Measurements from ENCODE around the gene CLINT1. TPM values are rescaled to one million over a fixed set of nuclear protein-coding genes. Genes with fewer than 3 reads are reported as not detected.

Gene CLINT1
- total RNA-seq, 1 donor from 2014 or later, result 105 TPM

DNA sequence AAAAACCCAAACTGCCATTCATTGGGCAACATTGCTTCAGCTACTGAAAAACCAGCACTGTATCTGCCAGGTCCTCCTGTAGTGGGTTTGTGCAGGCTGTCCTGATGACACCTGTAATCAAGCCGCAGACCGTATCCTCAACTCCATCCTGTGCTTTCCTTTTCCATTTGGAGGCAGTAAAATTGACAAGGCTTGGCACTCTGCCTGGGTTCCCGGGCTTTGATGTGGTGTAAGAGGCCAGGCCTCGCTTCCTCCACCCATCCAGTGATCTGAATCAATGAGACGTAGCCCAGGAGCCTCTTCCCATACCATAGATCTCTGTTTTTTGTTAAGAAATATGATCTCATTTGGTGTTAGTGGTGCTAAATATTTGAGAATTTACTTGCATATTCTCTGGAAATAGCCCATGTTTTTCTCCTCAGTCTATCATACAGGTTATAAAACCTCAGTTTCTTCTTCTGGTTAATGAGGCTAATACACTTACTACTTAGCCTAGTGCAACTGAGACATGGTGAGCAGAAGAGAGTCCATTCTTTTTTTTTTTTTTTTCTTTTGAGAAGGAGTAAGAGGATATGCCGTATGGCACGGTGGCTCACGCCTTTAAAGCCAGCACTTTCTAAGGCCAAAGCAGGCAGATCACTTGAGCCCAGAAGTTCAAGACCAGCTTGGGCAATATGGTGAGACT, 80.7 kb downstream of the CLINT1 start:
- H3K36me3 Mint-ChIP-seq (ENCODE audit: low read depth), result no peaks in the 10 kb centered on the region
- no peak overlapping the region for H3K4me3 Mint-ChIP-seq
- no peak for DNase-seq
- ChIA-PET CTCF (no interaction called here), POLR2A (interaction anchor here (0.7 kb wide), 1 partner anchor 26 kb away, joined by 6 read pairs; no protein-coding TSS in a partner anchor)
- intact Hi-C loops (cut with micrococcal nuclease), result no loop called here
- H3K9me3 Mint-ChIP-seq, result no peaks in the 10 kb centered on the region
- no peak for ATAC-seq (ENCODE audit: low read depth)
- H3K4me1 Mint-ChIP-seq, result no peaks in the 10 kb centered on the region
- H3K27ac Mint-ChIP-seq, result no peak overlapping the region
- no peaks in the 10 kb centered on the region for H3K27me3 Mint-ChIP-seq
- TF ChIP-seq, protein P1, sequence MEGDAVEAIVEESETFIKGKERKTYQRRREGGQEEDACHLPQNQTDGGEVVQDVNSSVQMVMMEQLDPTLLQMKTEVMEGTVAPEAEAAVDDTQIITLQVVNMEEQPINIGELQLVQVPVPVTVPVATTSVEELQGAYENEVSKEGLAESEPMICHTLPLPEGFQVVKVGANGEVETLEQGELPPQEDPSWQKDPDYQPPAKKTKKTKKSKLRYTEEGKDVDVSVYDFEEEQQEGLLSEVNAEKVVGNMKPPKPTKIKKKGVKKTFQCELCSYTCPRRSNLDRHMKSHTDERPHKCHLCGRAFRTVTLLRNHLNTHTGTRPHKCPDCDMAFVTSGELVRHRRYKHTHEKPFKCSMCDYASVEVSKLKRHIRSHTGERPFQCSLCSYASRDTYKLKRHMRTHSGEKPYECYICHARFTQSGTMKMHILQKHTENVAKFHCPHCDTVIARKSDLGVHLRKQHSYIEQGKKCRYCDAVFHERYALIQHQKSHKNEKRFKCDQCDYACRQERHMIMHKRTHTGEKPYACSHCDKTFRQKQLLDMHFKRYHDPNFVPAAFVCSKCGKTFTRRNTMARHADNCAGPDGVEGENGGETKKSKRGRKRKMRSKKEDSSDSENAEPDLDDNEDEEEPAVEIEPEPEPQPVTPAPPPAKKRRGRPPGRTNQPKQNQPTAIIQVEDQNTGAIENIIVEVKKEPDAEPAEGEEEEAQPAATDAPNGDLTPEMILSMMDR (IDR thresholded peaks at IDR 0.05), result no peak

GRCh38 chr5:157772127-157772526, 86.8 kb downstream of the CLINT1 start:
- Mint-ChIP-seq H3K9me3 (peaks cover 2% of the 10 kb centered on the region), H3K36me3 (ENCODE audit: low read depth) (no peaks in the 10 kb centered on the region), H3K4me3 (no peak overlapping the region), H3K27ac (no peak overlapping the region), H3K4me1 (no peaks in the 10 kb centered on the region), H3K27me3 (no peaks in the 10 kb centered on the region)
- CTCF ChIA-PET, result interaction anchor here (1.2 kb wide), 1 partner anchor 9 kb away, joined by 3 read pairs; no protein-coding TSS in a partner anchor
- DNase-seq (no peak), ATAC-seq (ENCODE audit: low read depth) (no peak)
- POLR2A ChIA-PET, result no interaction called here
- TF ChIP-seq, protein P1 (IDR thresholded peaks at IDR 0.05), result no peak
- intact Hi-C loops (cut with micrococcal nuclease), result no loop called here

DNA sequence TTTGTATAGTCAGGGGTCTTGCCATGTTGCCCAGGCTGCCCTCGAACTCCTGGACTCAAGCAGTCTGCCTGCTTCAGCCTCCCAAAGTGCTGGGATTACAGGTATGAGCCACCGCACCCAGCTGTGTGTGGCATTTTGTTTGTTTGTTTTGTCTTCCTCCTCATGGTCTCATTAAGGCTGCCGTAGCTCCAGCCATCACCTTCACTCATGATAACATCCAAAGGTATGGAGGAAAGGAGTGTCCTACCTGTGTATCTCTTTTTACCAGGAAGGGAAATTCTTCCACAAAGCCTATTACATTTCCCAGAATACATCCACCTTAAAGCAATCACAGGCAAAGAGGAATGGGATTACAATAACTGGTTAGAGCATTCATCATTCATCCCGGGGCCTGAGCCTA, 88.3 kb downstream of the CLINT1 start:
- Mint-ChIP-seq H3K4me1 (no peaks in the 10 kb centered on the region), H3K4me3 (no peak overlapping the region), H3K36me3 (ENCODE audit: low read depth) (no peaks in the 10 kb centered on the region), H3K27ac (no peak overlapping the region), H3K9me3 (peaks cover 2% of the 10 kb centered on the region), H3K27me3 (no peaks in the 10 kb centered on the region)
- ATAC-seq (ENCODE audit: low read depth), result no peak
- CTCF ChIA-PET, result no interaction called here
- TF ChIP-seq, protein P1 (IDR thresholded peaks at IDR 0.05), result no peak
- POLR2A ChIA-PET, result no interaction called here
- intact Hi-C loops (cut with micrococcal nuclease), result no loop called here
- no peak for DNase-seq

DNA sequence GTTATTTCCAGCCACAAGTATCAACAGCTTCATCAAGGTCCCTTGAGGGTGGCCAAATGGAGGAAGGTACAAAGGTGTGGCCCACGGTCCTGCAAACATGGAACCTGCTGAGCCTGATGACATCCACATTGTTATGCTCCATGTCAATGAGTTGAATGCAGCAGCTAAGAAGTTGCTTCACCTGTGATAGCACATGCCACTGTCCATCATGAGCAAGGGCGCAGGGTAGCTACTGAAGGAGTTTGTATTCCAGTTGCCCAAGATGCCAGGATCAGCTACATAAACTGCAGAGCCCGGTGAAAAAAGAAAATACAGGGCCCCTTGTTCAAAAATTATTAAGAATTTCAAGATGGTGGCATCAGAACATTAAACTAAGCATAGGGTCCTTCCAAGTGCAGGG, 91.3 kb downstream of the CLINT1 start:
- TF ChIP-seq, protein P1 (IDR thresholded peaks at IDR 0.05), result no peak
- ChIA-PET CTCF (no interaction called here), POLR2A (no interaction called here)
- no peaks in the 10 kb centered on the region for H3K27me3 Mint-ChIP-seq
- H3K27ac Mint-ChIP-seq, result no peak overlapping the region
- intact Hi-C loops (cut with micrococcal nuclease), result no loop called here
- no peaks in the 10 kb centered on the region for H3K4me1 Mint-ChIP-seq
- no peaks in the 10 kb centered on the region for H3K36me3 Mint-ChIP-seq (ENCODE audit: low read depth)
- H3K9me3 Mint-ChIP-seq, result peaks cover 2% of the 10 kb centered on the region
- no peak for ATAC-seq (ENCODE audit: low read depth)
- no peak for DNase-seq
- H3K4me3 Mint-ChIP-seq, result no peak overlapping the region

GRCh38 chr5:157766902-157767301, 92.0 kb downstream of the CLINT1 start:
- intact Hi-C loops (cut with micrococcal nuclease), result no loop called here
- no peak overlapping the region for H3K4me3 Mint-ChIP-seq
- peaks cover 2% of the 10 kb centered on the region for H3K9me3 Mint-ChIP-seq
- H3K27ac Mint-ChIP-seq, result no peak overlapping the region
- no peaks in the 10 kb centered on the region for H3K4me1 Mint-ChIP-seq
- no peak for ATAC-seq (ENCODE audit: low read depth)
- TF ChIP-seq, protein P1 (IDR thresholded peaks at IDR 0.05), result no peak
- no peaks in the 10 kb centered on the region for H3K36me3 Mint-ChIP-seq (ENCODE audit: low read depth)
- no peak for DNase-seq
- H3K27me3 Mint-ChIP-seq, result no peaks in the 10 kb centered on the region
- ChIA-PET POLR2A (no interaction called here), CTCF (no interaction called here)
